OCI-LY1 (cell line): ENCODE data around the gene S100A4.

Experiments
- CTCF ChIP-seq: fragments of 200-600 bp; sonication (generic), shearing (Covaris generic); IDR thresholded peaks from 2 replicates; pipeline ENCODE4 v1.5.1; 2017; ENCODE audit warnings: mild to moderate bottlenecking, antibody characterized with exemption, low read length, moderate library complexity, mixed read lengths
- EZH2 ChIP-seq: fragments of 200-600 bp; sonication (generic), shearing (Covaris generic); IDR thresholded peaks from 2 replicates; pipeline ENCODE4 v1.8.0; 2017; ENCODE audit warnings: borderline replicate concordance, mixed run types, mild to moderate bottlenecking, antibody characterized with exemption, low read length, moderate library complexity, mixed read lengths

GRCh38 chr1:153553830-153554541, 8.4 kb upstream of the S100A4 start:
- no peak for TF ChIP-seq CTCF
- TF ChIP-seq EZH2: no peak
